ENCODE data around the gene CTNNBL1. TPM values are rescaled to one million over a fixed set of nuclear protein-coding genes. Genes with fewer than 3 reads are reported as not detected.

The CTNNBL1 gene
- total and polyA plus RNA-seq, 2 experiments from 2014 or later, result 36.3 to 68.7 TPM

GRCh38 chr20:37907330-37907676 is 213.5 kb downstream of the CTNNBL1 start (continued):
- TF ChIP-seq POLR2AphosphoS5 (IDR thresholded peaks at IDR 0.05; ENCODE audit: low read depth), result no peak
- TF ChIP-seq ETS1 (IDR thresholded peaks at IDR 0.05), result no peak
- no peak for TF ChIP-seq STAT1 (IDR thresholded peaks at IDR 0.05; ENCODE audit: unreplicated experiment)
- TF ChIP-seq REST (IDR thresholded peaks at IDR 0.05; ENCODE audit: unreplicated experiment), result no peak
- no peak for TF ChIP-seq CREB1 (CRISPR knock-in tag; IDR thresholded peaks at IDR 0.05; ENCODE audit: low read depth)
- no peak for TF ChIP-seq CTCF (conservative IDR thresholded peaks at IDR 0.05; ENCODE audit: low read depth in 2 of 2)
- TF ChIP-seq EZH2phosphoT487 (IDR thresholded peaks at IDR 0.05; ENCODE audit: unreplicated experiment), result no peak

GRCh38 chr20:37907677-37908401 is 214.0 kb downstream of the CTNNBL1 start:
- Mint-ChIP-seq H3K9me3 (no peaks in the 10 kb centered on the region; the same call in 2 of the 3 replicates), H3K27me3 (ENCODE audit: insufficient read depth, low read depth, poor library complexity) (peaks cover 22% of the 10 kb centered on the region), H3K27ac (no peak overlapping the region), H3K36me3 (ENCODE audit: low read depth) (no peaks in the 10 kb centered on the region), H3K4me1 (peaks cover 61% of the 10 kb centered on the region), H3K4me3 (peak overlapping the region; percentile 6; the same call in 1 of the 3 replicates)
- Histone ChIP-seq H2AFZ (no peak overlapping the region; the same call in 1 of the 2 replicates), H3K27ac (ENCODE audit: low read depth) (no peak overlapping the region), H3K4me1 (ENCODE audit: insufficient read depth) (peaks cover 25% of the 10 kb centered on the region), H3K27me3 (ENCODE audit: insufficient read depth) (peaks cover 7% of the 10 kb centered on the region; the same call in 1 of the 2 replicates), H3F3A (replicated peaks; ENCODE audit: low read depth) (no peaks in the 10 kb centered on the region), H3K9me2 (ENCODE audit: insufficient read depth) (no peaks in the 10 kb centered on the region), H3K4me2 (peak overlapping the region; percentile 66), H4K20me1 (replicated peaks; ENCODE audit: insufficient read depth) (no peaks in the 10 kb centered on the region), H3K36me3 (ENCODE audit: insufficient read depth) (no peaks in the 10 kb centered on the region), H3K4me3 (no peak overlapping the region), H3K79me2 (replicated peaks; ENCODE audit: insufficient read depth) (no peaks in the 10 kb centered on the region)
- DNase-seq (ENCODE audit: low spot score), result peak; percentile 55
- TF ChIP-seq ZNF114 (CRISPR knock-in tag; IDR thresholded peaks at IDR 0.05) (no peak), ZNF462 (CRISPR knock-in tag; IDR thresholded peaks at IDR 0.05) (no peak), EZH2phosphoT487 (IDR thresholded peaks at IDR 0.05; ENCODE audit: unreplicated experiment) (no peak), EZH2 (IDR thresholded peaks at IDR 0.05; ENCODE audit: low read depth, unreplicated experiment) (no peak), POLR2AphosphoS5 (IDR thresholded peaks at IDR 0.05; ENCODE audit: low read depth) (no peak), NANOG (IDR thresholded peaks at IDR 0.05; ENCODE audit: borderline replicate concordance) (no peak)
- ATAC-seq, result peak; percentile 10

Data from GM23338 (cell line).